CD4-positive, alpha-beta T cell (primary cell): ENCODE results near the gene TOPORS. TPM values are rescaled to one million over a fixed set of nuclear protein-coding genes. Genes with fewer than 3 reads are reported as not detected.

ENCODE experiments used
- ATAC-seq: fragments of 200-7000 bp; cut with Tn5 transposase; one replicate; pipeline ENCODE4 v1.10.0; 2022; ENCODE audit warnings: mild to moderate bottlenecking; ENCODE audit not compliant: poor library complexity
- CTCF ChIA-PET: fragments of 350-600 bp; sonication (Branson Sonifier 250); formaldehyde crosslinking; loops from one replicate; lab custom pipeline; 2021; ENCODE audit warnings: antibody characterized with exemption, inconsistent platforms; lab: Charles Lee
- POLR2A ChIA-PET: fragments of 350-600 bp; sonication (Branson Sonifier 250); formaldehyde crosslinking; loops from one replicate; lab custom pipeline; 2021; ENCODE audit warnings: antibody characterized with exemption, inconsistent platforms; lab: Charles Lee
- DNase-seq, 14 experiments: peaks; one replicate each; pipeline ENCODE4 v3.0.0-alpha.2; 2013 to 2020; ENCODE audit warnings: mixed read lengths in 2 of 14
- H3K27ac ChIP-seq, 2 donors: one replicate each; pipeline versions ENCODE4 v1.5.1 to v1.7.0; 2013; ENCODE audit warnings: low read length in 2 of 2, low read depth in 1 of 2, mild to moderate bottlenecking in 1 of 2
- H3K27me3 ChIP-seq, 2 experiments: 1 replicate in 1 of 2; 2 replicates in 1 of 2; pipeline versions ENCODE4 v1.6.1 to v1.7.0; 2013; ENCODE audit warnings: low read length in 2 of 2, control low read depth in 1 of 2, mild to moderate bottlenecking in 1 of 2, moderate library complexity in 1 of 2; ENCODE audit not compliant: insufficient read depth in 2 of 2, control insufficient read depth in 1 of 2
- H3K36me3 ChIP-seq: one replicate; pipeline ENCODE4 v1.6.1; 2013; ENCODE audit warnings: low read length, control low read depth; ENCODE audit not compliant: insufficient read depth
- H3K4me1 ChIP-seq: one replicate; pipeline ENCODE4 v1.6.1; 2013; ENCODE audit warnings: low read length, control low read depth; ENCODE audit not compliant: insufficient read depth
- H3K4me3 ChIP-seq: one replicate; pipeline ENCODE4 v1.5.1; 2013; ENCODE audit warnings: mild to moderate bottlenecking, low read length, moderate library complexity
- H3K9me3 ChIP-seq, 2 experiments: 1 replicate in 1 of 2; 2 replicates in 1 of 2; pipeline versions ENCODE4 v1.6.1 to v1.7.0; 2013; ENCODE audit warnings: low read length in 2 of 2, mild to moderate bottlenecking in 2 of 2, control low read depth in 1 of 2, moderate library complexity in 1 of 2; ENCODE audit not compliant: control insufficient read depth in 1 of 2, insufficient read depth in 1 of 2
- H3K27ac Mint-ChIP-seq: one replicate; pipeline ENCODE4 v1.8.0; 2020; ENCODE audit warnings: mixed read lengths
- H3K27me3 Mint-ChIP-seq: one replicate; pipeline ENCODE4 v1.8.0; 2021; ENCODE audit warnings: mixed read lengths
- H3K36me3 Mint-ChIP-seq: one replicate; pipeline ENCODE4 v1.8.0; 2021; ENCODE audit warnings: low read depth, mixed read lengths
- H3K4me1 Mint-ChIP-seq: one replicate; pipeline ENCODE4 v1.8.0; 2021; ENCODE audit warnings: low read depth, mixed read lengths
- H3K4me3 Mint-ChIP-seq: one replicate; pipeline ENCODE4 v1.8.0; 2020; ENCODE audit warnings: mild to moderate bottlenecking, mixed read lengths
- H3K9me3 Mint-ChIP-seq: one replicate; pipeline ENCODE4 v1.8.0; 2020; ENCODE audit warnings: mixed read lengths
- CTCF ChIP-seq: fragments of 200-600 bp; IDR thresholded peaks from one replicate; pipeline ENCODE4 v1.8.0; 2022; ENCODE audit warnings: antibody characterized with exemption, mild to moderate bottlenecking
- intact Hi-C, 2 experiments: fragments of 100-400 bp; cut with DNase I in 1 of 2; cut with micrococcal nuclease in 1 of 2; formaldehyde crosslinking; loops; one replicate each; pipeline versions ENCODE4 v1.15.1 to v1.9.0; 2023 to 2025; cut with DNase I, micrococcal nuclease
- total RNA-seq, 174 experiments: library from RNA in 2 of 174; stranded (reverse) in 2 of 174; gene quantifications; one replicate each; pipeline ENCODE4 v1.2.3 and lab custom pipeline; 2021 to 2026

The TOPORS gene
- total RNA-seq, 2 experiments from 2014 or later, result 40.8 to 41.8 TPM

DNA sequence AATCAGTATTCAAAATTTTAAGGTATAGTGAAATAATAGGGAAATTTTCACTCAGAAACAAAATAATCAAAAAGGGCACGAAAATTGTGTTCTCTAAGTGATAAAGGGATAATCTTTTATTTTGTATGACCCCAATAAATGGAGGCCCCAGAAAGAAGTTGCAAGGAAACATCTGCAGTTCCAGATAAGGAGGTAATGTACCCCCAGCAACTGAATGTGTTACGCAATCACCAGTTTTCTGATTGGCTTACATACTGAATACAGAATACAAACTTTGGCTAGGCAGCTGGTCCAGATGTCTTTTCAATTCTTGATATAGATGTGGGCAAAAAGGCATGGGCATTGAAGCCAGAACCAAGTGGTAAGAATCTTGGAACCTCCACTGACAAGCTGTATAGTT, 1.7 kb upstream of the TOPORS start:
- Histone ChIP-seq H3K27me3 (no peaks in the 10 kb centered on the region), H3K36me3 (peaks cover 4% of the 10 kb centered on the region), H3K9me3 (no peaks in the 10 kb centered on the region), H3K4me3 (no peak overlapping the region), H3K27ac (no peak overlapping the region), H3K4me1 (peaks cover 24% of the 10 kb centered on the region)
- H3K36me3 Mint-ChIP-seq, result peaks cover 49% of the 10 kb centered on the region
- DNase-seq, result no peak
- peak overlapping the region; percentile 65 for H3K4me3 Mint-ChIP-seq
- ChIA-PET CTCF (interaction anchor here (2.1 to 2.4 kb wide), 2 partner anchors 19 to 175 kb away, joined by 7 to 8 read pairs; partner anchors contain the start of gene NDUFB6), POLR2A (interaction anchor here (2.0 kb wide), 1 partner anchor 18 kb away, joined by 9 read pairs; the partner anchor contains the start of gene NDUFB6)
- intact Hi-C loops, result loop anchor here (5.0 to 10.0 kb wide), 2 partner anchors 473 to 611 kb away; partner anchors contain the start of genes B4GALT1 (in 1 of the 2) and DNAJA1 (in 1 of the 2)
- no peaks in the 10 kb centered on the region for H3K27me3 Mint-ChIP-seq
- no peak for ATAC-seq
- no peaks in the 10 kb centered on the region for H3K9me3 Mint-ChIP-seq
- no peak for TF ChIP-seq CTCF
- peaks cover 55% of the 10 kb centered on the region for H3K4me1 Mint-ChIP-seq
- H3K27ac Mint-ChIP-seq, result peak overlapping the region; percentile 99

DNA sequence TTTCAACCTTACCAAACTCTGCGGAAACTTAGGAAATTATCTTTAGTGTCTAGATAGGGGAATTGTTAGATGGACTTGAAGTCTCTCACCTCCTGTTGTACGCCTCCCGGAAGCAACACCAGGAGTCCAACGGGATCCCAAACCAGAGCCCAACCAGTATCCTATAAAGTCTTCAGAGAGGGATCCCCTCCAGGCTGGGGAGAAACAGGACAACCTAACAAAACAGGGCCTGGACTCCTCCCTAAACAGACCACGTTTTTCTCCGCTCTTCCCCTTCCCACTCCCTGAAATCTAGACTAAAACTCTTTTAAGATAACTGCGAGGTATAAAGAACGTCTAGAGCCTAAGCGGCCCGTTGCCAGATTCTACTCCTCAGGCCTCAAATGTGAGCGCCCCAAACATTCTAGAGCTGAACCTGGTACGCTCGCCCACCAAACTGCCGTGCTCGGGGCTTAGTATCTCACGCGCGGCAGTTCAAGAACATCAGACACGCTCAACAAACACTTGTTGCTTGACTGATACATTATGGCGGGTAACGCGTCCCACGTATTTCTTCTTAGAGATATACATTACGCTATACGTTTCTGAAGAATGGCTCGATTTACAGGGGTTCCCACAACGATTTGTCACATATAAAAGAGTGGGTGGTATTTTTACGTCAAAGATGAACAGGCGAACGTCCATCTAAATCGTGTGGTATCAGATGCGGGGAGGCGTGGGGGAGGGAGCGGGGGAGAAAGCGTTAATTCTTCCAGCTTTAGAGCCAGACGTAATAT, 922 bp downstream of the TOPORS start:
- DNase-seq (peak; percentile 6 to 70 (median 30)), ATAC-seq (peak; percentile 4)
- Histone ChIP-seq H3K9me3 (no peaks in the 10 kb centered on the region), H3K27ac (peak overlapping the region; percentile 96 to 97), H3K36me3 (peaks cover 4% of the 10 kb centered on the region), H3K4me3 (peak overlapping the region; percentile 86), H3K4me1 (peaks cover 30% of the 10 kb centered on the region), H3K27me3 (no peaks in the 10 kb centered on the region)
- H3K27ac Mint-ChIP-seq, result peak overlapping the region; percentile 99
- no peaks in the 10 kb centered on the region for H3K9me3 Mint-ChIP-seq
- peak overlapping the region; percentile 95 for H3K4me3 Mint-ChIP-seq
- ChIA-PET POLR2A (interaction anchor here (0.8 to 5.2 kb wide), 18 partner anchors 9 to 739 kb away, joined by 3 to 127 read pairs (median 6); partner anchors contain the start of genes ACO1, DNAJA1, NDUFB6 and NFX1), CTCF (interaction anchor here (0.5 to 4.3 kb wide), 9 partner anchors 17 to 1360 kb away, joined by 3 to 45 read pairs (median 4); partner anchors contain the start of genes NDUFB6 and RIGI)
- H3K27me3 Mint-ChIP-seq, result no peaks in the 10 kb centered on the region
- no peak for TF ChIP-seq CTCF
- intact Hi-C loops, result loop anchor here (1.0 to 10.0 kb wide), 5 partner anchors 21 to 613 kb away; partner anchors contain the start of genes ACO1 (in 1 of the 2), B4GALT1 (in 1 of the 2), DNAJA1 (in 1 of the 2) and RIGI (in 1 of the 2)
- H3K36me3 Mint-ChIP-seq, result peaks cover 47% of the 10 kb centered on the region
- peaks cover 61% of the 10 kb centered on the region for H3K4me1 Mint-ChIP-seq

GRCh38 chr9:32550562-32551275, 1.7 kb downstream of the TOPORS start:
- Histone ChIP-seq H3K27me3 (no peaks in the 10 kb centered on the region), H3K27ac (peak overlapping the region; percentile 96 to 97), H3K9me3 (no peaks in the 10 kb centered on the region), H3K4me3 (peak overlapping the region; percentile 86), H3K36me3 (peaks cover 4% of the 10 kb centered on the region), H3K4me1 (peaks cover 30% of the 10 kb centered on the region)
- Mint-ChIP-seq H3K4me1 (peaks cover 60% of the 10 kb centered on the region), H3K9me3 (no peaks in the 10 kb centered on the region), H3K4me3 (peak overlapping the region; percentile 95), H3K27me3 (no peaks in the 10 kb centered on the region), H3K36me3 (peaks cover 39% of the 10 kb centered on the region), H3K27ac (peak overlapping the region; percentile 99)
- peak; percentile 50 for TF ChIP-seq CTCF
- intact Hi-C loops, result loop anchor here (1.0 to 10.0 kb wide), 3 partner anchors 166 to 614 kb away; partner anchors contain the start of genes ACO1 (in 1 of the 2), B4GALT1 (in 1 of the 2) and DNAJA1 (in 1 of the 2)
- POLR2A ChIA-PET, result interaction anchor here (0.8 to 5.2 kb wide), 20 partner anchors 10 to 740 kb away, joined by 3 to 127 read pairs (median 6); partner anchors contain the start of genes ACO1, DNAJA1, NDUFB6 and NFX1
- CTCF ChIA-PET, result interaction anchor here (0.5 to 4.3 kb wide), 10 partner anchors 15 to 1361 kb away, joined by 3 to 45 read pairs (median 4); partner anchors contain the start of genes NDUFB6 and RIGI
- DNase-seq, result peak; percentile 92 to 98 (median 95)
- peak; percentile 80 for ATAC-seq
